ENCODE data around the gene TSPAN11.

GRCh38 chr12:30927222-30927611 is 669 bp downstream of the TSPAN11 start:
- TF ChIP-seq CTCF (IDR thresholded peaks at IDR 0.05) (no peak), POLR2A (IDR thresholded peaks at IDR 0.05) (no peak), EP300 (IDR thresholded peaks at IDR 0.05; ENCODE audit: low read depth) (no peak)
